Stimulated activated effector memory CD8-positive, alpha-beta T cell treated with anti-CD3 and anti-CD28 coated beads, Interleukin-12 subunit alpha, Interleukin-12 subunit beta, amount 100 ng/mL, for 72 hours (primary cell): ENCODE results near the gene RAMACL.
"Not testable (repeated sequence)": the region's sequence is repeated elsewhere in the genome, so short reads cannot be mapped to it uniquely, and the experiment has no call there.

Source experiments
- ATAC-seq: fragments of 150-1000 bp; cut with Tn5 transposase; 2 replicates; pipeline ENCODE4 v1.10.0; 2021
- DNase-seq, 2 donors: peaks; one replicate each; pipeline ENCODE4 v3.0.0; 2021 to 2022; ENCODE audit warnings: low spot score in 2 of 2
- H3K27ac Mint-ChIP-seq: one replicate; pipeline ENCODE4 v1.8.0; 2022; ENCODE audit warnings: mild to moderate bottlenecking, mixed read lengths
- H3K36me3 Mint-ChIP-seq: one replicate; pipeline ENCODE4 v1.8.0; 2022; ENCODE audit warnings: mild to moderate bottlenecking, mixed read lengths
- H3K4me1 Mint-ChIP-seq: one replicate; pipeline ENCODE4 v1.8.0; 2022; ENCODE audit warnings: mixed read lengths
- H3K4me3 Mint-ChIP-seq: one replicate; pipeline ENCODE4 v1.8.0; 2022; ENCODE audit warnings: mild to moderate bottlenecking, mixed read lengths
- H3K9me3 Mint-ChIP-seq: one replicate; pipeline ENCODE4 v1.8.0; 2022; ENCODE audit warnings: mixed read lengths

RAMACL gene

GRCh38 chr6:166591026-166591425, 4.5 kb upstream of the RAMACL start:
- Mint-ChIP-seq H3K9me3 (no peaks in the 10 kb centered on the region), H3K4me3 (no peak overlapping the region), H3K36me3 (no peaks in the 10 kb centered on the region), H3K27ac (no peak overlapping the region), H3K4me1 (peaks cover 20% of the 10 kb centered on the region)
- DNase-seq: no peak
- ATAC-seq: no peak

- Mint-ChIP-seq H3K36me3 (no peaks in the 10 kb centered on the region), H3K9me3 (no peaks in the 10 kb centered on the region), H3K4me3 (no peak overlapping the region), H3K4me1 (peaks cover 20% of the 10 kb centered on the region), H3K27ac (no peak overlapping the region)
- no peak for DNase-seq
- no peak for ATAC-seq
Observed at GRCh38 chr6:166589786-166590574, 3.5 kb upstream of the RAMACL start.

- Mint-ChIP-seq H3K9me3 (no peaks in the 10 kb centered on the region), H3K36me3 (no peaks in the 10 kb centered on the region), H3K27ac (no peak overlapping the region), H3K4me3 (no peak overlapping the region), H3K4me1 (peaks cover 20% of the 10 kb centered on the region)
- no peak for DNase-seq
- ATAC-seq: peak; percentile 49
Observed at GRCh38 chr6:166589337-166589731, 2.9 kb upstream of the RAMACL start.

- no peak for DNase-seq
- Mint-ChIP-seq H3K4me1 (peaks cover 20% of the 10 kb centered on the region), H3K9me3 (no peaks in the 10 kb centered on the region), H3K36me3 (no peaks in the 10 kb centered on the region), H3K4me3 (peak overlapping the region; percentile 18), H3K27ac (no peak overlapping the region)
- ATAC-seq: no peak
Observed at GRCh38 chr6:166588691-166589336, 2.3 kb upstream of the RAMACL start.

- DNase-seq: no peak
- Mint-ChIP-seq H3K4me3 (no peak overlapping the region), H3K9me3 (no peaks in the 10 kb centered on the region), H3K27ac (no peak overlapping the region), H3K36me3 (no peaks in the 10 kb centered on the region), H3K4me1 (peaks cover 20% of the 10 kb centered on the region)
- ATAC-seq: no peak
Observed at GRCh38 chr6:166587631-166588413, 1.3 kb upstream of the RAMACL start.

- Mint-ChIP-seq H3K4me1 (peaks cover 19% of the 10 kb centered on the region), H3K9me3 (no peaks in the 10 kb centered on the region), H3K36me3 (no peaks in the 10 kb centered on the region), H3K27ac (no peak overlapping the region), H3K4me3 (no peak overlapping the region)
- no peak for DNase-seq
- no peak for ATAC-seq
Observed at GRCh38 chr6:166584853-166585429, 1.5 kb downstream of the RAMACL start.

GRCh38 chr6:166584155-166584554, 2.3 kb downstream of the RAMACL start:
- ATAC-seq: no peak
- Mint-ChIP-seq H3K27ac (no peak overlapping the region), H3K9me3 (no peaks in the 10 kb centered on the region)

GRCh38 chr6:166583230-166583965, 3.1 kb downstream of the RAMACL start:
- H3K9me3 Mint-ChIP-seq: no peaks in the 10 kb centered on the region
- ATAC-seq: no peak
- peaks cover 4% of the 10 kb centered on the region for H3K4me1 Mint-ChIP-seq

More at GRCh38 chr6:166584155-166584554, 2.3 kb downstream of the RAMACL start:
- H3K4me3 Mint-ChIP-seq: no peak overlapping the region
- no peaks in the 10 kb centered on the region for H3K36me3 Mint-ChIP-seq
- no peak for DNase-seq
- peaks cover 12% of the 10 kb centered on the region for H3K4me1 Mint-ChIP-seq

GRCh38 chr6:166582258-166582657, 4.2 kb downstream of the RAMACL start:
- DNase-seq: no peak
- no peak overlapping the region for H3K27ac Mint-ChIP-seq

More at GRCh38 chr6:166583230-166583965, 3.1 kb downstream of the RAMACL start:
- H3K36me3 Mint-ChIP-seq: no peaks in the 10 kb centered on the region
- no peak for DNase-seq
- no peak overlapping the region for H3K27ac Mint-ChIP-seq
- H3K4me3 Mint-ChIP-seq: no peak overlapping the region

GRCh38 chr6:166581801-166582200, 4.7 kb downstream of the RAMACL start:
- not testable (repeated sequence) for H3K4me1 Mint-ChIP-seq

More at GRCh38 chr6:166582258-166582657, 4.2 kb downstream of the RAMACL start:
- H3K4me1 Mint-ChIP-seq: peaks cover 4% of the 10 kb centered on the region
- no peaks in the 10 kb centered on the region for H3K36me3 Mint-ChIP-seq
- H3K4me3 Mint-ChIP-seq: no peak overlapping the region
- ATAC-seq: no peak
- H3K9me3 Mint-ChIP-seq: no peaks in the 10 kb centered on the region

GRCh38 chr6:166581091-166581511, 5.4 kb downstream of the RAMACL start:
- H3K36me3 Mint-ChIP-seq: no peaks in the 10 kb centered on the region

More at GRCh38 chr6:166581801-166582200, 4.7 kb downstream of the RAMACL start:
- DNase-seq, ATAC-seq, H3K27ac Mint-ChIP-seq, H3K9me3 Mint-ChIP-seq, H3K4me3 Mint-ChIP-seq, H3K36me3 Mint-ChIP-seq: not testable (repeated sequence)

GRCh38 chr6:166580076-166581050, 6.1 kb downstream of the RAMACL start:
- Mint-ChIP-seq H3K9me3 (peaks cover 6% of the 10 kb centered on the region), H3K27ac (no peak overlapping the region), H3K4me3 (no peak overlapping the region), H3K4me1 (no peaks in the 10 kb centered on the region), H3K36me3 (no peaks in the 10 kb centered on the region)
- DNase-seq (no peak), ATAC-seq (no peak)

More at GRCh38 chr6:166581091-166581511, 5.4 kb downstream of the RAMACL start:
- Mint-ChIP-seq H3K27ac (no peak overlapping the region), H3K4me3 (no peak overlapping the region), H3K9me3 (peaks cover 4% of the 10 kb centered on the region), H3K4me1 (no peaks in the 10 kb centered on the region)
- ATAC-seq (no peak), DNase-seq (no peak)

- ATAC-seq: no peak
- Mint-ChIP-seq H3K4me1 (no peaks in the 10 kb centered on the region), H3K9me3 (peaks cover 6% of the 10 kb centered on the region), H3K4me3 (no peak overlapping the region), H3K36me3 (no peaks in the 10 kb centered on the region), H3K27ac (no peak overlapping the region)
- no peak for DNase-seq
Observed at GRCh38 chr6:166579237-166579850, 7.1 kb downstream of the RAMACL start.
